HepG2 (cell line): Measurements from ENCODE around the gene ZFAND2B.

Experiments
- GABPA ChIP-seq, 2 experiments: IDR thresholded peaks; 2 replicates each; pipeline ENCODE4 v1.6.1; 2011 to 2016; ENCODE audit warnings: low read depth in 2 of 2, low read length in 1 of 2, missing biosample characterization in 1 of 2, missing genetic modification characterization in 1 of 2
- KDM5A ChIP-seq: fragments of 200-600 bp; sonication (generic); IDR thresholded peaks from 2 replicates; pipeline ENCODE4 v1.7.0; 2018; ENCODE audit warnings: antibody characterized with exemption, mild to moderate bottlenecking, low read length, borderline replicate concordance
- MED1 ChIP-seq: sonication (generic); formaldehyde crosslinking; IDR thresholded peaks from 2 replicates; pipeline ENCODE4 v1.4.0; 2020; ENCODE audit warnings: missing genetic modification reagents
- MNT ChIP-seq: fragments of 450-650 bp; IDR thresholded peaks from 2 replicates; pipeline ENCODE4 v1.6.1; 2016
- NPAS2 ChIP-seq: sonication (generic); formaldehyde crosslinking; IDR thresholded peaks from 2 replicates; pipeline ENCODE4 v1.8.0; 2022; ENCODE audit warnings: mild to moderate bottlenecking, missing genetic modification reagents, borderline replicate concordance
- SMC3 ChIP-seq: IDR thresholded peaks from 2 replicates; pipeline ENCODE4 v1.6.1; 2011; ENCODE audit warnings: low read length, improper control_type of control experiment
- ZFX ChIP-seq: sonication (generic); formaldehyde crosslinking; IDR thresholded peaks from 2 replicates; pipeline ENCODE4 v1.4.0; 2020; ENCODE audit warnings: mild to moderate bottlenecking, low read depth, missing genetic modification reagents, moderate library complexity
- ZNF800 ChIP-seq: sonication (generic); formaldehyde crosslinking; IDR thresholded peaks from 2 replicates; pipeline ENCODE4 v1.4.0; 2020; ENCODE audit warnings: missing genetic modification reagents
- TF ChIP-seq, protein P1 (sequence below): IDR thresholded peaks from 2 replicates; pipeline ENCODE4 v1.6.1; 2012; ENCODE audit warnings: inconsistent platforms
- TF ChIP-seq, protein P2 (sequence below): sonication (generic); formaldehyde crosslinking; IDR thresholded peaks from 2 replicates; pipeline ENCODE4 v1.5.0; 2020; ENCODE audit warnings: mild to moderate bottlenecking, missing genetic modification reagents, moderate library complexity

DNA sequence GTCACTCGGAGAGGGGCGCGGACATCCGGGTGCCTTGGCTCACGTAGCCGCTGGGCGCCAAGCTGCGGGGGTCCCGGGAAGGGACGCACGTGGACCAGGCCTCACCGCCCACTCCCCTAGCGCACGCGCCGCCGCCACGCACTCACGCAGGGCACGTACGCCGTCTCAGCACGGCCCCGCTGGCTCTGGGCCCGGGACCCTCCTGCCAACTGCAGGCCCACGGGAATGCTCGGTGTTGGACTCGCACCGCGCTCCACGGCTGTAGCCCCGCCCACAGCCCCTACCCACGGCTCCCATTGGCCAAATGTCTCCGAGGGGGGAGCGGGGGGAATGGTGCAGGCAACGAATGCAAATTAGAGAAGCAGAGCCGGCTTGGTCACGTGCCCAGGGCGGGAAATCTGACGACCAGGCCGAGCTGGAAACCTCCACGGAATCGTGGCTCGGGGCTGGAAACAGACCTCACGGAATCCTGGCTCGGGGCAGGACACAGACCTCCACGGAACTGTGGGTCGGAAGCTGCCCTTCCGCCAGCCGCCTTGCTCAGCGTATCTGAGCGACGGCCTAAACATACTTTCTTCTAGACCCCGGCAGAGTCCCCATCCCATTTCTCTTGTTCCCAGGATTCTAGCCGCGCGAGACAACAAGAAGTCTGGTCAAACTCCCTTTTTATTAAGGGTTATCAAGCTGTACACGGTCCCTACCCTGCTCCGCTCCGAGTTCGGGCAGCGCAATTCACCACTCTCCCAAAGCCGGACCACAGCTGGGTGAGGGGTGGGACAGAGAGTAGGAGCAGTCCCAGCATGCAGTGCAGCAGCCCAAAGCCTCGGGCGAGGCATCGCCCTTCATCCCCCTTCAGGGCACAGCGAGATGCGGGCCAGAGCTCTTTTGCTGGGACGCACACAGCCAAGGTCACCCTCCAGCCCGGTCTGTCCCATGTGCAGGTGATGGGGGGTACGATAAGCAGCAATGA is 12.4 kb downstream of the ZFAND2B start, which contains the start of gene ABCB6:
- TF ChIP-seq, protein P1, sequence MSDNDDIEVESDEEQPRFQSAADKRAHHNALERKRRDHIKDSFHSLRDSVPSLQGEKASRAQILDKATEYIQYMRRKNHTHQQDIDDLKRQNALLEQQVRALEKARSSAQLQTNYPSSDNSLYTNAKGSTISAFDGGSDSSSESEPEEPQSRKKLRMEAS, result peak; percentile 95
- TF ChIP-seq KDM5A, result no peak
- TF ChIP-seq ZFX, result peak; percentile 98
- TF ChIP-seq MNT, result peak; percentile 67
- TF ChIP-seq SMC3, result no peak
- TF ChIP-seq, protein P2, sequence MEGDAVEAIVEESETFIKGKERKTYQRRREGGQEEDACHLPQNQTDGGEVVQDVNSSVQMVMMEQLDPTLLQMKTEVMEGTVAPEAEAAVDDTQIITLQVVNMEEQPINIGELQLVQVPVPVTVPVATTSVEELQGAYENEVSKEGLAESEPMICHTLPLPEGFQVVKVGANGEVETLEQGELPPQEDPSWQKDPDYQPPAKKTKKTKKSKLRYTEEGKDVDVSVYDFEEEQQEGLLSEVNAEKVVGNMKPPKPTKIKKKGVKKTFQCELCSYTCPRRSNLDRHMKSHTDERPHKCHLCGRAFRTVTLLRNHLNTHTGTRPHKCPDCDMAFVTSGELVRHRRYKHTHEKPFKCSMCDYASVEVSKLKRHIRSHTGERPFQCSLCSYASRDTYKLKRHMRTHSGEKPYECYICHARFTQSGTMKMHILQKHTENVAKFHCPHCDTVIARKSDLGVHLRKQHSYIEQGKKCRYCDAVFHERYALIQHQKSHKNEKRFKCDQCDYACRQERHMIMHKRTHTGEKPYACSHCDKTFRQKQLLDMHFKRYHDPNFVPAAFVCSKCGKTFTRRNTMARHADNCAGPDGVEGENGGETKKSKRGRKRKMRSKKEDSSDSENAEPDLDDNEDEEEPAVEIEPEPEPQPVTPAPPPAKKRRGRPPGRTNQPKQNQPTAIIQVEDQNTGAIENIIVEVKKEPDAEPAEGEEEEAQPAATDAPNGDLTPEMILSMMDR (CRISPR knock-in tag), result 0 out of 2 replicates have a peak, but pooled peaks have one; percentile 20
- TF ChIP-seq GABPA (IDR thresholded peaks at IDR 0.05; ENCODE audit: low read depth, low read length), result no peak
- TF ChIP-seq GABPA (CRISPR knock-in tag; IDR thresholded peaks at IDR 0.05; ENCODE audit: low read depth), result peak; percentile 36; the same call in 1 of the 2 replicates
- TF ChIP-seq ZNF800 (CRISPR knock-in tag), result peak; percentile 80; the same call in 1 of the 2 replicates
- peak; percentile 85; the same call in 1 of the 2 replicates for TF ChIP-seq MED1 (CRISPR knock-in tag)
- no peak for TF ChIP-seq NPAS2
